HCEC 1CT (cell line): ENCODE data around the gene UBE2E3.
A peak's percentile ranks its signal among the peaks of the same experiment; 100 is the strongest.
"Not testable (repeated sequence)": the region's sequence is repeated elsewhere in the genome, so short reads cannot be mapped to it uniquely, and the experiment has no call there.

Source experiments
- DNase-seq: peaks from one replicate; pipeline ENCODE4 v3.0.0-alpha.2; 2017

The UBE2E3 gene

DNA sequence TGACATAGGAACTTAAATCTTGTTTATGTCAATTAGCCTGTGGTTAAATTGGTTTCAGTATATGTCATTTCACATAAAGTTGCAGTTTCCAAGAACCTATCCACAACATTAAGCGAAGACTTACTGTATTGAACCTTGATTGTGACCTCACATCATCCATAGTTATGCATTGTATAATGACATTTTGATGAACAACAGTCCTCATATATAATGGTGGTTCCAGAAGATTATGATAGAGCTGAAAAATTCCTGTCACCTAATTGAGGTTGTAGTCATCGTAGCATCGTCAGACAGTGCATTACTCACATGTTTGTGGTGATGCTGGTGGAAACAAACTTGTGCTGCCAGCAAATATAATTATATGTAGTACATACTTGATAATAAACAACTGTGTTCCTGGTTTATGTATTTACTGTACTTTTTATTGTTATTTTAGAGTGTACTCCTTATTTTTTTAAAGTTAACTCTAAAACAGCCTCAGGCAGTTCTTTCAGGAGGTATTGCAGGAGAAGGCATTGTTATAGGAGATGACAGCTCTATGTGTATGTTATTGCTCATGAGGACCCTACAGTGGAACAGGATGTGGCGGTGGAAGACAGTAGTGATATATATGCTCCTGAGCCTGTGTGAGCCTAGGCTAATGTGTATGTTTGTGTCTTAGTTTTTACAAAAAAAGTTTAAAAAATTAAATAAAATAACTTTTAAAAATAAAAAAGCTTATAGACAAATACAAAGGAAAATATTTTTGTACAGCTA is 56.6 kb downstream of the UBE2E3 start:
- DNase-seq: peak; percentile 87

DNA sequence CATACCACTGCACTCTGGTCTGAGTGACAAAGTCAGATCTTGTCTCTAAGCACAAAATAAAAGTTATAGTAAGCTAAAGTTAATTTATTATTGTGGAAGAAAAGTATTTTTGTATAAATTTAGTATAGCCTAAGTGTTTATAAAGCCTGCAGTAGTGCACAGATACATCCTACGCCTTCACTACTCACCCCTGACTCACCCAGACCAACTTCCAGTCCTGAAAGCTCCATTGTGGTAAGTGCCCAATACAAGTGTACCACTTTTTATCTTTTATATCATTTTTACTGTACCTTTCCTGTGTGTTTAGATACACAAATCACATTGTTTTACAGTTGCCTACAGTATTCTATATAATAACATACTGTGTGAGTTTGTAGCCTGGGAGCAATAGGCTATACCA is 57.5 kb downstream of the UBE2E3 start:
- DNase-seq: peak; percentile 84

DNA sequence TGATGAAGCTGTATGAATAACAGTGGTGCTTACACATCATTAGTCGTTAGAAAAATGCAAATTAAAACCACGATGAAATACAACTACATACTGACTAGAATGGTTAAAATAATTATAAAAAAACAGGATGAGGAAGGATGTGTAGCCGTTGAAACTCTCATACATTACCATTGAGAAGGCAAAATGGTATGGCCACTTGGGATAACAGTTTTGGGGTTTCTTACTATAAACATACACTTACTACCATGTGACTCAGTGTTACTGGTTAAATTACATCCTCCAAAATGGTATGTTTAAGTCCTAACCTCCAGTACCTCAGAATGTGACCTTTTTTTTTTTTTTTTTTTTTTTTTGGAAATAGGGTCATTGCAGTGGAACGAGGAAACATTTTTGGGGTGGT is 58.4 kb downstream of the UBE2E3 start:
- peak; percentile 94 for DNase-seq

DNA sequence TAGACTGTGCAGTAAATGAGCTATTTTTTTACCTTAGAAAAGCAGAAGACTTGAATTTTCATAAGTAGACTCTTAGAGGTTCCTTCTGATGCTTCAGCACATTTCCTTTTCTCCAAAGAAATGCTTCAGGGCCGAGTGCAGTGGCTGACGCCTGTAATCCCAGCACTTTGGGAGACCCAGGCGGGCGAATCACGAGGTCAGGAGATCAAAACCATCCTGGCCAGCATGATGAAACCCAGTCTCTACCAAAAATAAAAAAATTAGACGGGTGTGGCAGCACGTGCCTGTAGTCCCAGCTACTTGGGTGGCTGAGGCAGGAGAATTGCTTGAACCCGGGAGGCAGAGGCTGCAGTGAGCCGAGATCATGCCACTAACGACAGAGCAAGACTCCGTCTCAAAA is 60.4 kb downstream of the UBE2E3 start:
- DNase-seq: not testable (repeated sequence)

DNA sequence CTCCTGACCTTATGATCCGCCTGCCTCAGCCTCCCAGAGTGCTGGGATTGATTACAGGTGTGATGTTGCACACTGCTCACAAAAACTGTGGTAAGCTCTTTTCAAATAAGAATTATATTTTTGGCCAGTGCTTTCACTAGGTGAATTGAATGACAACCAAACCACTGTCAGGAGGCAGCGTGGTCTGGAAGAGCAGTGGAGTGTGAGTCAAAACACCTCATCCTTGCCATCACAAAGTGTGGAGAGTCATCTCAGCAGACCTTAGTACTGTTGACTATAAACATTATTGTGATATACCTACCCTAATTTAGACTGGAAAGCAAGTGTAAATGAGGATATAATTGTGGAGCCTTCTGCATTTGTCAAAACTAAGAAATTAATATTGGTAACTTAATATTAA is 61.3 kb downstream of the UBE2E3 start:
- peak; percentile 22 for DNase-seq

DNA sequence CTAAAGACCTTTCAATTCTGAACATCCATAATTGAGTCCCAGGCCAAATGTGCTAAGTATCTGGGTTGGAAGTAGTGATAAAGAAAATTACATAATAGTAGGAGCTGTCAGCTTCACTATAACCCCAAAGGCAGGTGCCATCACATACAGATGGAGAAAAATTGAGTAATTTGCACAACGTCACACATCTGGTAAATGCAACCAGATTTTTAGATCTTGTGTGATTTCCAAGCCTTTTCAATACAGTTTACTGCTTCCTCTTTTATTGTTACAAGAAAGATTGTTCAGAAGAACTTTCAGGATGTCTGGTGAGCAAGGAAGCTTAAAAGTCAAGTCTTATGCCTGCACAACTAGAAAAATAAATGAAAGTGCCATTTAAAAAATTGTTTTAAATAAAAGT is 62.3 kb downstream of the UBE2E3 start:
- DNase-seq: no peak

DNA sequence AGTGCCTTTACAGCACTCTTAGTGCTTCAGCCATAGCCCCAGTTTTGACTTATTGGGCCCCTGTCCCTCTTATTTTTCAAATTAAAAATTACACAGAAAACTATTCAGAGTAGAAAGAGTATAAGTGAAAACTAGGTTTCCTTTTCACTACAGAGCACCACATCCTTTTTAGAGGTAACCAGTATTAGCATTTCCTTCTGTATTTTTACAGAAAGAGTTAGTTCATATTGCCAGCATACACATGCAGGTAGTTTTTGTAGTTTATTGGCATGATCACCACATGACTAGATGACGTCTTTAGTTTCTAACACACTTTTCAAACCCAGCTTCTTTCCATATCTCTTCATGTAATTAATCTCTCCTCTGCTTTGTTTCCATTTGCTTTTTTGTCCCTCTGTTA is 66.4 kb downstream of the UBE2E3 start:
- DNase-seq: no peak

DNA sequence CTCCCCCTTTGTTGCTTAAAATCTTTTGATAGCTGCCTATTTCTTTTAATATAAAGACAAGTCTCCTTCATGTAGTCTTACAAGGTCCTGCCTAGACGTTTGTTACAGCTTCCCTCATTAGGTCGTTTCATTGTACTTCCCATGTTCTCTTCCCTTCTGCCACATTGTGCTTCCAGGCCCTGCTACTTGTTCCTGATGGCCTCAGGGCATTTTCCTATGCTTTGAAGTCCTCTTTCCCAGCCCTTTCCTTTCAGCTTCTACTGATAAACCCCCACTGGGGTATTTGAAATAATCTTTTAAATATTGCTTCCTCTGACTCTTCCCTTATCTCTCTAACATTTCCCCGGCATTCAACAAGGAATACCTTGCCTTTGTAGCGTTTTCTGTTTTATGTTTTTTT is 67.4 kb downstream of the UBE2E3 start:
- no peak for DNase-seq

DNA sequence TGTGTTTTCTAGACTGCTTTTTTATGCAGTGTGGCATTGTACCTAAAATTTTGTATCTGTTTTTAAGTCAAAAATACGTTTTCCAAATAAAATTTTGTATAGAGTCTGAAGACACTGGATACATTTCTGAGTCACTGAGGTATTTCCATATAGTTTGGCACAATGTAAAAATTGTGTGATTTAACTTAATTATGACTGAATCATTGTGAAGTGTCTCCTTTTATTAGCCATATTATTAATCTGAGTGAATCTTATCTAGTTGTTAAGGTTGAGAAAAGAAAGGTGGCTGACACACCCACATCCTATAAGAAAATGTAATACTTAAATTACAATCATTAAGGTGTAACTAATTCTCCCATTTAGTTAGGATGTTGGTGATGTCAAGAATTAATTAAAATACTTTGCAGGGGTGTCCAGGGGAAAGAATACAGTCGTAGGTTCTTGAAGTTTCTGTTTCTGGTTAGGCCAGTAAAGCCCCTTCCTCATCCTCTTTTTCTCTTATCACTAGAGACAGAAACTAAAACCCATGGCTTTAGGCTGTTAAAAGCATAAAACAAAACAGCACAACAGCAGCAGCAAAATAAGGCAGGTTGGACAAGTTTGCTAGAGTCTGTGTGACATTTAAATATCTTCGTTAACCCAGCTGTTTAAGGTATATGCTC is 71.6 kb downstream of the UBE2E3 start:
- no peak for DNase-seq

DNA sequence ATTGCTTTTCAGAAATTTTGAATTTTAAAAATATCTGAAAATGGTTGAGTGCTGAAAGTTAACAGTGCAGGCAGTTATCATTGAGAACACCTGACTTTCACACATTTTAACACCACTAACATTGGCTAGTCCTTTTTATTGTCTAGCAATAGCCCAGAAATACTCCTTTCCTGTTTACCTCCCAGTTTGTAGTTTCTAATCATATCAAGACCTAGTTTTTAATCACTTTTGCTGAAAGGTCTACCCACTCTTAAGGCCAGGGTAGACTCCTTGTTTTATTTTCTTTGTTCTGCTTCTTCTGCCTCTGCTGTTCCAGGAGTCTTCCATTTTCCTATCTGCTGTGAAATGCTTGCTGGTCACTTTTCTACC is 72.1 kb downstream of the UBE2E3 start:
- no peak for DNase-seq

DNA sequence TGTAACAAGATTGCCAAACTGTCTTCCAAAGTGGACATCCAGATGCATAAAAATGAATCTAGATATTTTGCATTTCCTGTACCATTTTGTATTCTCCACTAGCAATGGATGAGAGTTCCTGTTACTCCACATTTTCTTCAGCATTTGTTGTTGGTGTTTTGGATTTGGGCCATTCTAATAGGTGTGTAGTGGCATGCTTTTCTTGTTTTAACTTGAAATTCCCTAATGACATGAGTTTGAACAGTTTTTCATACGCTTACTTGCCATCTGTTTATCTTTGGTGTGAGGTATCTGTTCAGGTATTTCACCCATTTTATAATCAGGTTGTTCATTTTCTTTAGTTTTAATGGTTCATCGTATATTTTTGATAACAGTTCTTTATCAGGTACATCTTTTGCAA is 73.9 kb downstream of the UBE2E3 start:
- DNase-seq: no peak

DNA sequence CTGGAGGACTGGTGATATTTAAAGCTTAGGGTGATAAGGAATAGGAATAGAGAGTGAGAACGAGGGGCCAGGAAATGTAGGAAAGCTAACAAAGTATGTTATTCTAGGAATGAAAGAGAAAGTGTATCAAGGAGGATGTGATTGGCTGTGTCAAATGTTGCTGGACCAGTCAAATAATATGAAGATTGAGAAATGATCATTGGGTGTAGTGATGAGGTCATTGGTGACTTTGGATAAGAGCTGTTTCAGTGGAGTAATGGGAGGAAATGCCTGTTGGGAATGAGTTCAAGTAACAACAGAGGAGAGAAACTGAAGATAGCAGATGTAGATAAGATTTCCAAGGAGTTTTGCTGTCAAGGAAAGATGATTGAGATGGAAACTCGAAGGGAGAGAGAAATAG is 74.4 kb downstream of the UBE2E3 start:
- DNase-seq: peak; percentile 18

DNA sequence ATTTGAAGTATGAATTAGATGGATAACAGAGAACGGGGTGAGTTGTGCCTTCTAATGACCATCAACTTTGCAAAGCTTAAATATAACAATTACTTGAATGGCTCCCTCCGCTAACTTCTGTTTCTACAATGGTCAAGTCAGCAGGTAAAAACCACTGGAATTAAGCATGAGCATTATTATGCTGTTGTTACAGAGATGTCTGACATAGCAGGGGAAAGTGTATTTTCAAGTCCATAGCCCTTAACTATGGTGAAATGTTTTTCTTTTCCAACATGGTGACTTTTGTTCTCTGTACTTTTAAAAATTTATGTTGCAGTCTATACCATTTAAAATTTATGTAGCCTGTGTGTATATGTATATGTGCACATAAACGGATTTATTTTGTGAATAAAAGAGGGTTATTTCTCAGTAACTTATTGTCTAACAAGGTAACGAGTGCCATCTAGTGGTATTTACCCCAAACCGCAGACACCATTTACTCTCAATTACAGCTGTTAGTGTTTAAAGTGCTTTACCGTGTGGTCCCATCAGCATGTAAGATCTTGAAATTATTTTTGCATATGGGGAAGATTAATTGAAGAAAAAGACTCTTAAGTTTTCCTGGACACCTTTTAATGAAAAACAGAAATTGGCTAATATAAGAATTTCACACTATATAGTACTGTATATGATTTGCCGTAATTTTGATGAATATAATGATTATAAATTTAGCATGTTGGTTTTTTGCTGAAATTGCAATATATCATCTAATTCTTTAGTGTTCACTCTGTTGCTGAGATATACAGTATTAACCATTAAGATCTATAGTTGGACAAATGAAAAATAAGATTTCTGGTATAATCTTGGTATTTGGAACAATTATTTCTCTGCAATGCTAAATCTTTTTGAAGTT is 78.2 kb downstream of the UBE2E3 start:
- peak; percentile 31 for DNase-seq

DNA sequence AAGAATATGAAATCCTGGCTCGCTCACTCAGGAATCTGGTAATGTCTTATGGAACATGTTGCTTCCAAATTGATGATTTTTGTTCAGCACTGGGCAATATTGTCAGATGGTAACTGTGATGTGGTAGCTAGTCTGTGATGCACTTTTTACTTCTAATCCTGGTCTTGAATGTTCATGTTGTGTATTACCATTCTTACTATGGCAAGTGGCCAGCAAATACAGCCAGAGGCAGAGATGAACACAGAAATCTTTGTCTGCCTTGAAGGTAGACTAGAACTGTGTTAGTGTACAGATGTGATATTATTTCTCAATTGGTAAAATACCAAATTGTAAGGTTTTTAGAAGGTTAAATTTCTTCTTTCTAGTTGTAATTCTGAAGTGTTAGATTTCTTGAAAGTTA is 83.3 kb downstream of the UBE2E3 start:
- no peak for DNase-seq

DNA sequence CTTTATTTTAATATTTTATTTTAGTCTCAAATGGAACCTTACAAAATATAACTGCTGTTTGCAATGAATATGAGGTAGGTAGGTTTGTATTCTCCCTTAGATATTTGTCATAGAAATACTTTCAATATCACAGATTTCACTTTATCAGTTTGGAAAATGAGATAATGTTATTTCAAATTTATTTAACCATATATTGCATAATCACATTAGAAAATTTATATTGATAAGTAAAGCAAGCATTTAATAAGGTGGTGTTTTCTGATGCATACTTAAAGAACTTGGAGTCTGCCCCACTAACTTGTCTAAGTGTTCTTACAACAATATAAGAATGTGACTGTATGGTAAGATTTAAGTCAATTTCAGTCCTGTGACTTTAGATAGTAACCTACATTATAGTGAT is 85.1 kb downstream of the UBE2E3 start:
- DNase-seq: no peak

DNA sequence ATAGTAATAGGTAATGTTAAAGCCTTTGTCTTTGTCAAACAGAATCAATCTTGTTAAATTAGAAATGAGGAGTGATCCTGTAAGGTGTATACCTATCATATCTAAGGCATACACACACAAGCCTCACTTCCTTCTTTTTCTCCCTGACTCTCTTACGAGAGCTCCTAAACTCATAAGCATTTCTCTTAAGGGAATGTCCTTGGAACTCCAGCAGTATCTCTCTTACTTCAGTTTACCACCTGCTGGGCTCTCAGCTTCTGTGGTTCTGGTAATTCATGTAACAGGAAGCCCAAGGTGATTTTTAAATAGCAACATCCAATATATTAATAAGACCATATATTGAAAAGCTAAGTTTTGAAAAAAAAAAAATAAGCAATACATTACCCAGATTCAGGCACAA is 85.9 kb downstream of the UBE2E3 start:
- no peak for DNase-seq

DNA sequence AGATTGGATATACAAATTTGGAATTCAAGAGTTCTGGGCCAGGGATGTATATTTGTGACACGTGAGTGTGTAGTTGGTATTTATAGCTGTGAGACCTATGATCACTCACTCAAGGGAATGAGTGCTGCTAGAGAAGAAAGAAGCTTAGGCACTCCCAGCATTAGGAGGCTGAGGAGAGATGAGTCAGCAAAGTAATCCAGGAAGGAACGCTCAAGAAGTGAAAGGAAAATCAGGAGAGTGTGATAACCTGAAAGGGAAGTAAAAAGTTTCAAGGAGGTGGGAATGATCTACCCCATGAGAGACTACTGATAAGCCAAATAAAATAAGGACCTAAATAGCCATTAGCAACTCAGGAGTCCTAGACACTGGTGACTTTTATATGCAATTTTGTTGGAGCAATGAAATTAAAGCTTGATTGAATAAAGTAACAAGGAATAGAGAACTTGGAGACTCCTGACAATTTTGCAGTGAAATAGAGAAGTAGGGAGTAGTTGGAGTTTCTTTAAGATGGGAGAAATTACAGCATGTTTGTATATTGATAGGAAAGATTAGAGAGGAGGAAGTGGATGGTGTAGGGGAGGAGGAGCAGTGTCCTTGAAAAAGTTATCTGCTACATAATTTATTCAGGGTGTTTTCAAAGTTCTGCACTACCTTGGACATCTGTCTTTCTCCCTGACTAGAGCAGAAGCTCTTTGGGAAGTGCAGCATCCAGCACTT is 89.9 kb downstream of the UBE2E3 start:
- DNase-seq: peak; percentile 81

DNA sequence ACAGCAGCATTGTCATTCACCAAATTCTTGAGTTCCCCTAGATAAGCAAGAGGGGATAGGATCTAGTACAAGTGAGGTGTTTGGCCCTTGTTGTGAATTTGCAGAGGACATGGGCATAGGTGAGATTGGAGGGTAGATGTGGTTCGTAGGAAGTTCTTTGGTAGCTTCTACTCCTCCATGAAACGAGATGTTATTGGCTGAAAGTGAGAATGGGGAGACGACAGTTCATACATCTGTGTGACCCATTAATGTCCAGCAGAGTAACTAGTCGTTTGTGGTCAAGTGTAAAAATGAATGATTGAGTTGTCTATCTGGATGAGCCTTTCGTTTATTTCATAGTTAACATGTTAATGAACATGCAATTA is 90.4 kb downstream of the UBE2E3 start:
- no peak for DNase-seq

DNA sequence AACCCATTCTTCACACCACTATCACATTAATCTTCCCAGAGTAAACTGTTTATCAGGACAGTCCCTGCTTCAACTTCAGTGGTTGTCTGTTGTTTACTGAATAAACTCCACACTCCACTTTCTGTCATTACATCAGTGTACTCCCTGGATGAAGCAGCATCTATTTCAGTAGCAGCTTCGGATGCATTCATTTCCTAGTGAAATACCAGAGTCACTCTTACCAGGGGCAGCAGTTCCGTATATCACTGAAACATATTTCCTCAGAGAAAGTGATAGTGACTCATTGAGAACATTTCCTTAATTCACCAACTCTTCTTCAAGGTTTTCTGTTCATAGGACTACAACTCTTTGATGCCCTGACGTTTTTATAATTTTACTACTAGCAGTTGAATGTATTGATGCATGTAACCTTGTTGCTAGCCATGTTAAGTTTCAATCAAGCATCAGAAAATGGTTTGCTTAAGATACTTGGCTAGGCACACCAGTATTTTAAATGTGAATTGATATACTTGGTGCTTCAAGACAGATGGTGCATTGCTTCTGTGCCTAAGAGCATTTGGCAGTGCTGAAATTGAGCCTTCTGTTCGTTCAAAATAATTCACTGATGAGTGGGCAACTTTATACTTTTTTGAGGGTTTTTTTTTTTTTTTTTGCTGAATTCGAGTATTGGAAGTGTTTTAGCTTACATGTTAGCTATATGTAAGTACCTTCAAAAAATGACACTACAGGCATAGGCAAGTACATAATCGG is 92.3 kb downstream of the UBE2E3 start:
- DNase-seq: peak; percentile 49

DNA sequence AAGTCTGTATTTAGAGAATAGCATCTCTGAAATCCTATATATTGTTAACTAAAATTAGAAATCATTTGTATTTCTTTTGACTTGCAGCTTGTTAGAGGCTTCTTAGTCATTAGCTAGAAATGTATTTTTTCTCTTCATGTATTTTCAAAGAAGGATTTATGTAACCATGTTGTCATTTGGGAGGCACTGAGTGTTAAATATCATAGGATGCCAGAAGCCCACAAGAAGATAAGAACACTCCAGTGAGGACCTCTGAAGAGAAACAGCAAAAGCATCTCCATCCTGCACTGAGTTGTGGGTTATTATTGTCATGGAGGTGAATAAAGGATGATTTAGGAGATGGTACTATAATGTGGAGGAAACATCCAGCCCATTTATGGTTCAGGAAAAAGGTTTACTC is 93.5 kb downstream of the UBE2E3 start:
- peak; percentile 17 for DNase-seq

DNA sequence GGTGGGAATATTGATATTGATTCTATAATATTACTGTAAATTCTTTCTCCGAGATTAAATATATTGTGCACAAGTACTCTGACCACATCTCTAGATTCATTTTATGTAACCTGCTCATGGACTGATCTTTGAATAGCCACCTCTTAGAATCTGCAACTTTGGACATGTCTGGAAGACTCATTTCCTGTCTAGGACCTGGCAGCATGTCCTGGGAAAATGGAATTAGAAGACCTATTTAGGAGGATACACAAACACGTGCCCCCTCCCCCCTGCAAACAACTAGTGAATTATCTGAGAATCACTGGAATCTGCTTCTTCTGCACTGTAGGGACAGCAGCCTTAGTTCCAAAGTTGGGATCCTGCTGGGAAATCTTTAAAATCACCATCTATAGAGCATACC is 94.1 kb downstream of the UBE2E3 start:
- DNase-seq: no peak

DNA sequence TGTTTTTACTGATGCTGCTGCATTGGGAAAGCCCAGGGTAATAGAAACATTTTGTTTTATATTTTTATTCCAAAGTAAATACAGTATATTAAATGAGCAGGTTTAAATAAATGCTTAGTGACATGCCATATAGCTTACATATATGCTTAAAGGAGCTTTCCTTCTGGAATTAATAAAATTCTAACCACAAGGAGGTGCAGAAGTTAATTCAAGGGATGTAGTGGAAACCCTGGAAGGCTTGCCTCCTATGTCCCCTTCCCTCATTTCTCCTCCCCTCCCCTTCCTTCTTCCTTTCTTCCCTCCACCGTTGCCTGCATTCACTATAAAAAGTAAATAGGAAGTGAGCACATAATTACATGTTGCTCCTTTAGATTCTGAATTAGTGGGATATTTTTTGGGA is 96.3 kb downstream of the UBE2E3 start:
- DNase-seq: no peak
